ENCODE data around the gene RALGPS2. TPM values are rescaled to one million over a fixed set of nuclear protein-coding genes. Genes with fewer than 3 reads are reported as not detected.
"Not testable (repeated sequence)": the region's sequence is repeated elsewhere in the genome, so short reads cannot be mapped to it uniquely, and the experiment has no call there.

RALGPS2 gene
- total and polyA plus RNA-seq, 5 donors from 2014 or later = 1.6 to 4.7 (median 3.5) TPM

DNA sequence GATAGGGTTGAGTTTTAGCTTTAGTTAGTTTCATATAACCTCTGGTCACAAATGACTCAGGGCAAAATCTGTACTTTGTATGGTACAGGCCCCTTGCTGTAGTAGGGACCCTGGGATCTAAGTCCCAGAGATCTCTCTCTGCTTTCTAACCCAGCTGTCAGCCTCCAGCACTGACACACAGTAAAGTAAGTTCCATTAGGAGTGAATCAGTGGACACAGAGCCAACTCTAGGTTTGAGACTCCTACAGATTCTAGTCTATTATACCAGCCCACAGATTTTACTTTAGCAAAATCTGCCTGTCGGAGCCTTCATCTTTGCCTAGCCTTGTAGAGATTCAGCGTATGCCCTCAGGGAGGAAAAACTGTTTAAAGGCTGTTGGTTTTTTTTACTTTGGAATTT is 93.4 kb downstream of the RALGPS2 start:
- H3K4me3 ChIP-seq (ENCODE audit: low read depth, low read length) = no peak overlapping the region
- H3K27me3 ChIP-seq (ENCODE audit: control insufficient read depth, insufficient read depth, low read length) = no peaks in the 10 kb centered on the region
- no peaks in the 10 kb centered on the region for H3K9me3 ChIP-seq (ENCODE audit: control insufficient read depth in 2 of 2, low read length in 2 of 2)

DNA sequence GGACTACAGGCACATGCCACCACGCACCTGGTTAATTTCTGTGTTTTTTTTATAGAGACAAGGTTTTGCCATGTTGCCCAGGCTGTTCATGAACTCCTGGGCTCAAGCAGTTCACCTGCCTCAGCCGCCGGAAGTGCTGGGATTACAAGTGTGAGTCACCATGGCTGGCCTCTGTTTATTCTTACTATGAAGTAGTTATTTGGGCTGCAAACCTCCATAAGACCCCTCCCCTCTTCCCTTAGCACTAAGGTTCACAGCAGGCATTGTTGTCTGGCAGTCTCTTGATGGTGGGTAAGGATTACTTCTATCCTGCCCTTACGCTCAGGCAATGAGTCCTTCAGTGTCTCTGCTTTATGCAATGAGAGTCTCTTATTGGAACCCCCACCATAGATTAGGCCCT is 94.1 kb downstream of the RALGPS2 start:
- no peak overlapping the region for H3K4me3 Mint-ChIP-seq
- no peaks in the 10 kb centered on the region for H3K27me3 Mint-ChIP-seq
- H3K9me3 Mint-ChIP-seq = no peaks in the 10 kb centered on the region
- ATAC-seq (ENCODE audit: low read depth in 2 of 2) (no peak), DNase-seq (no peak)
- Histone ChIP-seq H3K36me3 (ENCODE audit: control insufficient read depth, insufficient read depth, low read length) (no peaks in the 10 kb centered on the region), H3K27ac (ENCODE audit: insufficient read depth, low read length, poor library complexity, severe bottlenecking) (no peak overlapping the region), H3K27me3 (ENCODE audit: control insufficient read depth, insufficient read depth, low read length) (no peaks in the 10 kb centered on the region), H3K9me3 (ENCODE audit: control insufficient read depth in 2 of 2, low read length in 2 of 2) (no peaks in the 10 kb centered on the region), H3K4me1 (ENCODE audit: control insufficient read depth, insufficient read depth, low read length, poor library complexity, severe bottlenecking) (no peaks in the 10 kb centered on the region), H3K4me3 (ENCODE audit: low read depth, low read length) (no peak overlapping the region)
- peaks cover 9% of the 10 kb centered on the region for H3K36me3 Mint-ChIP-seq
- no peak overlapping the region for H3K27ac Mint-ChIP-seq
- H3K4me1 Mint-ChIP-seq = no peaks in the 10 kb centered on the region

More for the DNA sequence above, 93.4 kb downstream of the RALGPS2 start:
- DNase-seq (no peak), ATAC-seq (ENCODE audit: low read depth in 2 of 2) (no peak)
- H3K36me3 Mint-ChIP-seq = peaks cover 2% of the 10 kb centered on the region
- no peaks in the 10 kb centered on the region for H3K27me3 Mint-ChIP-seq
- H3K27ac Mint-ChIP-seq = no peak overlapping the region
- no peak overlapping the region for H3K27ac ChIP-seq (ENCODE audit: insufficient read depth, low read length, poor library complexity, severe bottlenecking)
- H3K36me3 ChIP-seq (ENCODE audit: control insufficient read depth, insufficient read depth, low read length) = no peaks in the 10 kb centered on the region
- H3K4me1 Mint-ChIP-seq = no peaks in the 10 kb centered on the region
- no peaks in the 10 kb centered on the region for H3K9me3 Mint-ChIP-seq
- no peak overlapping the region for H3K4me3 Mint-ChIP-seq
- no peaks in the 10 kb centered on the region for H3K4me1 ChIP-seq (ENCODE audit: control insufficient read depth, insufficient read depth, low read length, poor library complexity, severe bottlenecking)

DNA sequence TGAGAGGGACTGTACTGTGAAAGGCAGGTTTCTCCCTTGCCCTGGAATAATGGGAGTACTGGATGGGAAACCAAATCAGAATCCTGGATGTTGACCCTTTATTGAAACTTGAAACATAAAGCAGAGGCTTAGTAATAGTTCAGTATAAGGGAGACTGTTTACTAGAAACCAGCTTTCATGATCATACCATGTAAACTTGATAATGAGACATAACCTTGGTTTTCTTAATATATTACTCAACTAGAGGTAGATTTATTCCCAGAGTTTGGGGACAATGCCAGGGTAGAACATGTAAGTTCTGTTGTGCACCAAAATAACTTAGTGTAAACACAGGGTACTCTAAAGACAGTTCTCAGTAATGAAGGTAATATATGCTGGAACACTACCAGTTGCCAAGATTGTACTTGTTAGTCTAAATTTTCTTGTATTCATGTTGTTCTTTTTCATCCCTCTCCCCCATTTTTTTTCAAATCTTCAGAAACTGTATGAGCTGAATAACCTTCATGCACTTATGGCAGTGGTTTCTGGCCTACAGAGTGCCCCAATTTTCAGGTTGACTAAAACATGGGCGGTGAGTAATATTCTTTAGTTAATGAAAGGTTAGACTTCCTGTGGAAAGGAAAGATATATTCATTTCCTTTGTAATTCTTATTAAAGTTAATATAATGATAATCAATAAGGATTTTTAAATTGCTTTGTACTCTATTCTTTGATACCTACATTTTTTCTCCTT is 96.3 kb downstream of the RALGPS2 start:
- Histone ChIP-seq H3K27ac (ENCODE audit: insufficient read depth, low read length, poor library complexity, severe bottlenecking) (no peak overlapping the region), H3K27me3 (ENCODE audit: control insufficient read depth, insufficient read depth, low read length) (no peaks in the 10 kb centered on the region), H3K4me3 (ENCODE audit: low read depth, low read length) (no peak overlapping the region), H3K36me3 (ENCODE audit: control insufficient read depth, insufficient read depth, low read length) (no peaks in the 10 kb centered on the region), H3K4me1 (ENCODE audit: control insufficient read depth, insufficient read depth, low read length, poor library complexity, severe bottlenecking) (no peaks in the 10 kb centered on the region), H3K9me3 (ENCODE audit: control insufficient read depth in 2 of 2, low read length in 2 of 2) (no peaks in the 10 kb centered on the region)
- H3K9me3 Mint-ChIP-seq = peaks cover 0 to 4% (median 0%) of the 10 kb centered on the region in 7 donors
- no peak overlapping the region for H3K27ac Mint-ChIP-seq
- H3K36me3 Mint-ChIP-seq = peaks cover 16% of the 10 kb centered on the region
- DNase-seq = peak in 1 of 3 donors; percentile 7
- H3K4me1 Mint-ChIP-seq = no peaks in the 10 kb centered on the region
- no peak for ATAC-seq (ENCODE audit: low read depth in 2 of 2)
- no peak overlapping the region for H3K4me3 Mint-ChIP-seq
- peaks cover 4% of the 10 kb centered on the region for H3K27me3 Mint-ChIP-seq

DNA sequence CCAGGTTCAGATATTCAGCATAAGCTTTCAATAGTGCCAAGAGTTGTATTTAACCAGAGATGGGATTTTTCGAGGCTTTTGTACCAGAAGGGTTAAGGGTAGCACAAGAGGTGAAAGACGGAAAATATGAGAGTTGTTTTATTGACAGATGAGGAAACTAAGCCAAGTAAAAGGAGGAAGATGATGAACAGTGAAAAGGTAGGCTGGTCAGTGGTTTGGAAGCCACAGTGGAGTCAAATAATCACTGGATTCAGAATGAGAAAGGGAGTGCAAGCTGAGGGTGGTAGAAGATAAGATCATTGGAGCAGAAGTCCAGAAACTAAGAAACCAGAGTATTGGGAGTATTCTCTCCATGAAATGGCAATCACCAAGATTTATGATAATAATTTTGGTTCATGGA is 100.1 kb downstream of the RALGPS2 start:
- no peak overlapping the region for H3K4me3 Mint-ChIP-seq
- H3K4me1 Mint-ChIP-seq = no peaks in the 10 kb centered on the region
- H3K9me3 Mint-ChIP-seq = peaks cover 0 to 4% (median 0%) of the 10 kb centered on the region in 7 donors
- DNase-seq (no peak), ATAC-seq (ENCODE audit: low read depth in 2 of 2) (no peak)
- Histone ChIP-seq H3K27me3 (ENCODE audit: control insufficient read depth, insufficient read depth, low read length) (no peaks in the 10 kb centered on the region), H3K4me1 (ENCODE audit: control insufficient read depth, insufficient read depth, low read length, poor library complexity, severe bottlenecking) (no peaks in the 10 kb centered on the region), H3K4me3 (ENCODE audit: low read depth, low read length) (no peak overlapping the region), H3K9me3 (ENCODE audit: control insufficient read depth in 2 of 2, low read length in 2 of 2) (no peaks in the 10 kb centered on the region), H3K36me3 (ENCODE audit: control insufficient read depth, insufficient read depth, low read length) (no peaks in the 10 kb centered on the region), H3K27ac (ENCODE audit: insufficient read depth, low read length, poor library complexity, severe bottlenecking) (no peak overlapping the region)
- H3K27ac Mint-ChIP-seq = no peak overlapping the region
- peaks cover 16% of the 10 kb centered on the region for H3K36me3 Mint-ChIP-seq
- H3K27me3 Mint-ChIP-seq = peaks cover 4% of the 10 kb centered on the region

DNA sequence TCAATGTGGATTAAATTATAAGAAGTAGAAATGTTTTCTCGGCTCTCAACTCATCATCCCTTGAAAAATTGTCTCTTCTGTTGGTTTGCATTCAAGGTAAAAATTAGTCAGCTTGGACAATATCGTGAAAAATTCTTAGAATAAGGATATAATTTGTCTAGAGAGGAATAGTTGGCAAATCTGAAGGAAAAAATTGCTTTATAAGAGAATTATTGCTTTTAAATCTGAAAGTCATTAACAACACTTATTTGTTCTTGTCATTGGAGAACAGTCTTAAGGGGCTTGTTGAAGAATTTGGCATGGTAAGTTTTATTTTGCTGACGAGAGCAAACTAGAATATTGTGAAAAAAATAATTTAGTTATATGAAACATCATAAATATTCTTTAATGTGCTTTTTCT is 119.4 kb downstream of the RALGPS2 start:
- H3K4me1 Mint-ChIP-seq = no peaks in the 10 kb centered on the region
- H3K4me1 ChIP-seq (ENCODE audit: control insufficient read depth, insufficient read depth, low read length, poor library complexity, severe bottlenecking) = no peaks in the 10 kb centered on the region
- H3K27ac ChIP-seq (ENCODE audit: insufficient read depth, low read length, poor library complexity, severe bottlenecking) = no peak overlapping the region
- H3K27ac Mint-ChIP-seq = no peak overlapping the region
- H3K27me3 Mint-ChIP-seq = no peaks in the 10 kb centered on the region
- H3K9me3 ChIP-seq (ENCODE audit: control insufficient read depth in 2 of 2, low read length in 2 of 2) = no peaks in the 10 kb centered on the region
- peaks cover 0 to 3% (median 0%) of the 10 kb centered on the region in 7 donors for H3K9me3 Mint-ChIP-seq
- ATAC-seq (ENCODE audit: low read depth in 2 of 2) = no peak
- H3K27me3 ChIP-seq (ENCODE audit: control insufficient read depth, insufficient read depth, low read length) = no peaks in the 10 kb centered on the region
- no peaks in the 10 kb centered on the region for H3K36me3 Mint-ChIP-seq
- no peak overlapping the region for H3K4me3 ChIP-seq (ENCODE audit: low read depth, low read length)
- no peaks in the 10 kb centered on the region for H3K36me3 ChIP-seq (ENCODE audit: control insufficient read depth, insufficient read depth, low read length)
- DNase-seq = no peak
- H3K4me3 Mint-ChIP-seq = no peak overlapping the region

DNA sequence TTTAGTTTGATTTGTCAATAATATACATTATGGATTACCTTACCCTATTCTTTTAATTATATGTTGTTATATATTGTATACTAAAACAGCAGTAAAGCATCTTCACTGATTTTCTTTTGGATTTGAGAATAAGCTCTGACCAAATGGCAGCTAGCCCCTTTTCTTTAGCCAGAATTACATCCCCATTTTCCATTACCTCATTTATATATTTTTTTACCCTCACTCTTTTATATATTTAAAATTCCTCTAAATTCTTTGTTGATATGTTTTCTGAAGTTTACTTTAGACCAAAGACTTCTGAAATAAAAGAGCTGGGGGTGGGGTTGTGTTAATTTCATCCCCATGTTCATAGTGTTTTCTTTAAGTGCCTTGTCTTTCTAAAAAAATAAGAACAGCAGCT is 121.3 kb downstream of the RALGPS2 start:
- H3K9me3 ChIP-seq (ENCODE audit: control insufficient read depth in 2 of 2, low read length in 2 of 2) = no peaks in the 10 kb centered on the region
- Mint-ChIP-seq H3K9me3 (no peaks in the 10 kb centered on the region), H3K27me3 (peaks cover 1% of the 10 kb centered on the region), H3K36me3 (no peaks in the 10 kb centered on the region), H3K4me3 (no peak overlapping the region), H3K27ac (no peak overlapping the region), H3K4me1 (no peaks in the 10 kb centered on the region)
- no peaks in the 10 kb centered on the region for H3K27me3 ChIP-seq (ENCODE audit: control insufficient read depth, insufficient read depth, low read length)
- H3K36me3 ChIP-seq (ENCODE audit: control insufficient read depth, insufficient read depth, low read length) = no peaks in the 10 kb centered on the region
- no peak overlapping the region for H3K4me3 ChIP-seq (ENCODE audit: low read depth, low read length)
- H3K27ac ChIP-seq (ENCODE audit: insufficient read depth, low read length, poor library complexity, severe bottlenecking) = no peak overlapping the region
- DNase-seq (no peak), ATAC-seq (ENCODE audit: low read depth in 2 of 2) (no peak)
- no peaks in the 10 kb centered on the region for H3K4me1 ChIP-seq (ENCODE audit: control insufficient read depth, insufficient read depth, low read length, poor library complexity, severe bottlenecking)

DNA sequence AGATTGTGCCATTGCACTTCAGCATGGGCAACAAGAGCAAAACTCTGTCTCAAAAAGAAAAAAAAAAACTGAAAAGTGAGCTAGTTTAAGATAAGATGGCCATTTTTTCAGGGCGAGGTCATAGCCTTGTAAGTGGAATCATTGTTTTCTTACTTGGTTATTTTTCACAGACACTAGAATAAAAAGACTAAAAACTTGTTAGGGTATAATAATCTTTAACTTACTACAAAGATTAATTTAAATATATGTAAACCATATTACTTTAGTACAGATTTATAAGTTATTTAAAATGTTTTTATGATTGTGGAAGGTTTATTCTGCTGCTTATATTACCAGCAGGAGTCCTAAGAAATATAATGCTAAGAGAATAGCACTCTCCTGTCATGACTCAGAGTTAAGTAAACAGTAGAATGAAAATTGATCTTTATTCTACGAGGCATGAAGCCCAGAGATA is 122.4 kb downstream of the RALGPS2 start:
- Histone ChIP-seq H3K4me3 (ENCODE audit: low read depth, low read length) (no peak overlapping the region), H3K27ac (ENCODE audit: insufficient read depth, low read length, poor library complexity, severe bottlenecking) (no peak overlapping the region), H3K4me1 (ENCODE audit: control insufficient read depth, insufficient read depth, low read length, poor library complexity, severe bottlenecking) (no peaks in the 10 kb centered on the region), H3K9me3 (ENCODE audit: control insufficient read depth in 2 of 2, low read length in 2 of 2) (no peaks in the 10 kb centered on the region), H3K27me3 (ENCODE audit: control insufficient read depth, insufficient read depth, low read length) (no peaks in the 10 kb centered on the region), H3K36me3 (ENCODE audit: control insufficient read depth, insufficient read depth, low read length) (no peaks in the 10 kb centered on the region)
- no peak overlapping the region for H3K27ac Mint-ChIP-seq
- ATAC-seq (ENCODE audit: low read depth in 2 of 2) = no peak
- H3K36me3 Mint-ChIP-seq = no peaks in the 10 kb centered on the region
- no peaks in the 10 kb centered on the region for H3K9me3 Mint-ChIP-seq
- no peak overlapping the region for H3K4me3 Mint-ChIP-seq
- H3K4me1 Mint-ChIP-seq = no peaks in the 10 kb centered on the region
- peaks cover 5% of the 10 kb centered on the region for H3K27me3 Mint-ChIP-seq
- DNase-seq = no peak

DNA sequence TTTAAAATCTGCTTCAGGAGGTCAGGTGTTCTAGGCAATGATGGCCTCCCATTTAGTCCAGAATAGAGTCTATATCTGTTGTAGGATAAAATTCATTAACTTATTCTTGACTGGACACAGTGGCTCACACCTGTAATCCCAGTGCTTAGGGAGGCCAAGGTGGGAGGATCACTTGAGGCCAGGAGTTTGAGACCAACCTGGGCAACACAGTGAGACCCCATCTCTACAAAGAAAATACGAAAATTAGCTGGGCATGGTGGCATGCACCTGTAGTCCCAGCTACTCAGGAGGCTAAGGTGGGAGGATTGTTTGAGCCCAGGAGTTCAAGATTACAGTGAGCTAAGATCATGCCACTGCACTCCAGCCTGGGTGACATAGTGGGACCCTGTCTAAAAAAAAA is 122.9 kb downstream of the RALGPS2 start:
- ATAC-seq (ENCODE audit: low read depth in 2 of 2); H3K36me3 Mint-ChIP-seq; H3K4me1 Mint-ChIP-seq: not testable (repeated sequence)

More for the DNA sequence above, 122.9 kb downstream of the RALGPS2 start:
- not testable (repeated sequence) for H3K9me3 ChIP-seq (ENCODE audit: control insufficient read depth in 2 of 2, low read length in 2 of 2); H3K27ac Mint-ChIP-seq; H3K4me3 ChIP-seq (ENCODE audit: low read depth, low read length); H3K36me3 ChIP-seq (ENCODE audit: control insufficient read depth, insufficient read depth, low read length); H3K9me3 Mint-ChIP-seq; H3K27me3 ChIP-seq (ENCODE audit: control insufficient read depth, insufficient read depth, low read length); H3K4me3 Mint-ChIP-seq; DNase-seq; H3K27me3 Mint-ChIP-seq; H3K4me1 ChIP-seq (ENCODE audit: control insufficient read depth, insufficient read depth, low read length, poor library complexity, severe bottlenecking); H3K27ac ChIP-seq (ENCODE audit: insufficient read depth, low read length, poor library complexity, severe bottlenecking)
